ENCODE measurements around the gene BNC2.

Gene BNC2

DNA sequence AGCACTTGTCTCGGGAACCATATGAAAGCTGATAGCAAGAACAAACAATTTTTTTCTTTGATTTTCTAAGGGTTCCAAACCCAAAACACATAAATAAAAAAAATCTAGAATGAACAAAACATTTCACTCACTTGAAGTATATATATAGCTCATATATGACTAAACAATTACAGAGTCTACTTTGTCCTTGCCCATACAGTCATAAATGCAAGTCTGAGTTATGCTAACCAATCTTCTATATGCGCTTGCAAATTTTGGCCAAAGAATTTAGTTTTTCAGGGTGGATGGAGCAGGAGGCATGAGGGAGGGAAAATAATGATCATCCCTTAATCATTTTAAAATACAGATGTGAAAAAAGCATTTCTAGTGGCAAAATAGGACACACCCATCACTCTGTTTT, 370.1 kb downstream of the BNC2 start:
- TF ChIP-seq, protein P1, sequence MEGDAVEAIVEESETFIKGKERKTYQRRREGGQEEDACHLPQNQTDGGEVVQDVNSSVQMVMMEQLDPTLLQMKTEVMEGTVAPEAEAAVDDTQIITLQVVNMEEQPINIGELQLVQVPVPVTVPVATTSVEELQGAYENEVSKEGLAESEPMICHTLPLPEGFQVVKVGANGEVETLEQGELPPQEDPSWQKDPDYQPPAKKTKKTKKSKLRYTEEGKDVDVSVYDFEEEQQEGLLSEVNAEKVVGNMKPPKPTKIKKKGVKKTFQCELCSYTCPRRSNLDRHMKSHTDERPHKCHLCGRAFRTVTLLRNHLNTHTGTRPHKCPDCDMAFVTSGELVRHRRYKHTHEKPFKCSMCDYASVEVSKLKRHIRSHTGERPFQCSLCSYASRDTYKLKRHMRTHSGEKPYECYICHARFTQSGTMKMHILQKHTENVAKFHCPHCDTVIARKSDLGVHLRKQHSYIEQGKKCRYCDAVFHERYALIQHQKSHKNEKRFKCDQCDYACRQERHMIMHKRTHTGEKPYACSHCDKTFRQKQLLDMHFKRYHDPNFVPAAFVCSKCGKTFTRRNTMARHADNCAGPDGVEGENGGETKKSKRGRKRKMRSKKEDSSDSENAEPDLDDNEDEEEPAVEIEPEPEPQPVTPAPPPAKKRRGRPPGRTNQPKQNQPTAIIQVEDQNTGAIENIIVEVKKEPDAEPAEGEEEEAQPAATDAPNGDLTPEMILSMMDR (conservative IDR thresholded peaks at IDR 0.05; ENCODE audit: low read depth, low read length), result no peak
- DNase-seq (ENCODE audit: low read depth), result no peak
- no peak overlapping the region for H3K4me3 ChIP-seq (ENCODE audit: low read depth, low read length)

DNA sequence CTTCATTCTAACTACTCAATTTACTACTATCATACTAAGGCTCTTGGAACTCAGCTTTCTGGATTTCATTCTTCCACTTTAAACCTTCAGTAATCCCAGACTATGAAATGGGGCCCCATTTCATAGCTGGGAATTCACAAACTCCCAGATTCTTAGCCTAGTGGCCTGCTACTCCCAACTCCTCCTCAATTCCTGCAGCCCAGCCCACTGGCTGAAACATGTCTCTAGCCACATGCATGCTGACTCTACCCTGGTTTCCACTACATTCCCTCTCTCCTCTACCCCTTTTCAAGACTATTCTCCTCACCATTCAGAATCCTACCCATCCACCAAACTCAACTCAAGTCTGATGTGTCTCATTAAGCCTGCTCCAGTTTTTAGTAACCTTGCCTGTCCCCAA, 370.6 kb downstream of the BNC2 start:
- TF ChIP-seq, protein P1 (conservative IDR thresholded peaks at IDR 0.05; ENCODE audit: low read depth, low read length), result no peak
- no peak for DNase-seq (ENCODE audit: low read depth)
- no peak overlapping the region for H3K4me3 ChIP-seq (ENCODE audit: low read depth, low read length)

DNA sequence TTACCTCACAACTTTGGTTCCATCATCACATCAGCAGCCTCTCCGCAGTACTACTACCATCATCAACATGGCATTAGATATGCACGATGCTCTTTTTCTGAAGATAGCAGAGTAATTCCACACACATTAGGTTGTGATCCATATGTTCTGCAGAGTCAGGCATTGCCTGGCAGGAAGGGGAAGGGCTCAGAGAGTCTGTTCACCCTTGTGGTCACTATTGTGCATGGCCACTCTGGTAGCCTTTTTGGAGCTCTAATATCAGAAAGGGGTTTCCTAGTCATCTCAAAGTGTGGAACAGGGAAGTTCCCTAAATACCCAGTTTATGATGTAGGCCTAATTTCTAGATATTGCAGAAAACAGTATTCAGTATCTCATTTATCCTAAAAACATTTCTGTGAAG, 373.6 kb downstream of the BNC2 start:
- DNase-seq (ENCODE audit: low read depth), result no peak
- no peak overlapping the region for H3K4me3 ChIP-seq (ENCODE audit: low read depth, low read length)
- TF ChIP-seq, protein P1 (conservative IDR thresholded peaks at IDR 0.05; ENCODE audit: low read depth, low read length), result peak; percentile 27

DNA sequence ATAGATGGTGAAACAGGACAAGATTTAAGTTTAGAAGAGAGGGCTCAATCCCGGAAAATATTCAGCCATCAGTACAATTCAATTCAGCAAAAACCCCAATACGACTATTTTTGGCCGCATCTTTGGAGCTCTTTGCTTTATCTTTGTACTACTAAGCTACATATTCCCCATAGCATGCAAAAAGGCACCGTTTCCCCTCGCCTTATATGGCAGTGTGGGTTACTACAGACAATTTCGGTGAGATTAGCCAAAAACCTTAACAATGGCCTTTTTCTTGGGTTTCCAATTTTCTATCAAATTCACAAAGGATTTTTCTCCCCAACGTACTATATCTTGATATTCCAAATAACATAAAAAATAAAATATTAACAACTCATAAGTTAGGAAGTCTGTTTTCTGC, 382.6 kb downstream of the BNC2 start:
- DNase-seq (ENCODE audit: low read depth), result no peak
- TF ChIP-seq, protein P1 (conservative IDR thresholded peaks at IDR 0.05; ENCODE audit: low read depth, low read length), result no peak

DNA sequence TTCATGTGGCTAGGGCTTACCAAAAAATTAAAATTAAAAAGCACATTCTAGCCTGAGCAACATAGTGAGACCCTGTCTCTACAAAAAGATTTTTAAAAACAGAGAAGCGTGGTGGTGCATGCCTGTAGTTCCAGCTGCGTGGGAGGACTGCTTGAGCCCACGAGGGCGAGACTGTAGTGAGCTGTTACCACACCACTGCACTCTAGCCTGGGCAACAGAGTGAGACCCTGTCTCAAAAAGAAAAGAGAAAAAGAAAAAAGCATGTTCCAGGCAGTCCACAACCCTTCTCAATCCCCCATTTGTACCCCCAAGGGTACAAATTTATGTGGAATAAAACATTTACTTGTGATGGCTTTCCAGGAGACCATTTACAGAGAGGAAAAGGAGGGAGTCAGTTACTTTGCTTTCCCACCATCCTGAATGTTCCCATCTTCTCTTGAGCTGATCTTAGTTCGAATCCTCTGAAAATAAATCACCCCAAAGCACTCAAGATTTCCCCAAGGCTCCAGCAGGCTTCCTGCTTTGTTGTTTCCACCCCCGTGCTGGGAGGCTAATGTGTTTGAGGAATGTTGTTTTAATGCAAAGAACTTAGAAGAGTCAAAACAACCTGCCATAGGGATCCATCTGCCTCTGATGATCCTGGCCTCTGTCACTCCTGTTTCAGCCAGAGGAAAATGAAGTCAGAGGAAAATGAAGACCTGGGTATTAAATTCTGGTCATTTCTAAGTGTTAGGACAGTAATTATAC, 384.7 kb downstream of the BNC2 start:
- DNase-seq (ENCODE audit: low read depth), result no peak
- TF ChIP-seq, protein P1 (conservative IDR thresholded peaks at IDR 0.05; ENCODE audit: low read depth, low read length), result no peak
- H3K4me3 ChIP-seq (ENCODE audit: low read depth, low read length), result no peak overlapping the region

More for the DNA sequence above, 382.6 kb downstream of the BNC2 start:
- H3K4me3 ChIP-seq (ENCODE audit: low read depth, low read length), result no peak overlapping the region

DNA sequence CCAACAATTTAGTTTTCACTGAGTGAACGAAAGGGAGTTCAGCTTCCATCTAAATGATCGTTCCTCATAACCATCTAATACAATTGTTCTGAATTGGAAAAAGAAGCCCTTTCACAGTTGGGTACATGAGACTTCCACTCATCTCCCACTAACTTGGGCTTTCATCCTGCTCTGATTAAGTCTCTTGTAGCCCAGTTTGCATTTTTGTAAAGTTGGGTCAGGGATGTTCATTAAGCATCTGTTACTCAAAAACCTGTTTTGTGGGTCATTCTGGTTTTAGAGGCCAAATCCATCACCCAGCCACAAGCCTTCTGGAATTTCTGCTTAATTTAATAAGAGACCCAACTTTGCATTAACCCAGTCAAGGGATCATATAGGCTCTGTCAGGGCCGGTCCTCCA, 385.3 kb downstream of the BNC2 start:
- no peak overlapping the region for H3K4me3 ChIP-seq (ENCODE audit: low read depth, low read length)
- DNase-seq (ENCODE audit: low read depth), result no peak
- TF ChIP-seq, protein P1 (conservative IDR thresholded peaks at IDR 0.05; ENCODE audit: low read depth, low read length), result no peak

DNA sequence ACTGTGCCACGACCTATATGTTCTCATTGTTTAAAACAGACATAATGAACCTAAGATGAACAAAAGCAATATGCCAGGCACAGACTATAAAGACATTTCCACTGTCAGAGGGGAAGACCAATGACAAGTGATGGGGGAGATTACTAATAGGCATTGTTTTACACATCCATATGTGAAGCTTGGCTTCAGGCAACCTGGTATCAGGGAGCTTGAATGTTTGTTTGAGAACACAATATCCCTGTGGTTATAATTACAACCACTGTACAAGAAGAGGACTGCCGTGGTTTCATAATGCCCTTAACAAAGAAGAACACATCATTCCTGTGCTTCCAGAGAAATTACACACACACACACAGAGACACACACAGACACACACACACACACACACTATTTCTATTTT, 385.7 kb downstream of the BNC2 start:
- no peak overlapping the region for H3K4me3 ChIP-seq (ENCODE audit: low read depth, low read length)
- DNase-seq (ENCODE audit: low read depth), result peak; percentile 53
- TF ChIP-seq, protein P1 (conservative IDR thresholded peaks at IDR 0.05; ENCODE audit: low read depth, low read length), result no peak

All from choroid plexus epithelial cell (primary cell).